Superior temporal gyrus (tissue), 1 donor: ENCODE results near the gene FAM53A.

Source experiments
- DNase-seq: peaks from one replicate; pipeline ENCODE4 v3.0.0-alpha.2; 2016; ENCODE audit errors: extremely low spot score

Gene FAM53A

DNA sequence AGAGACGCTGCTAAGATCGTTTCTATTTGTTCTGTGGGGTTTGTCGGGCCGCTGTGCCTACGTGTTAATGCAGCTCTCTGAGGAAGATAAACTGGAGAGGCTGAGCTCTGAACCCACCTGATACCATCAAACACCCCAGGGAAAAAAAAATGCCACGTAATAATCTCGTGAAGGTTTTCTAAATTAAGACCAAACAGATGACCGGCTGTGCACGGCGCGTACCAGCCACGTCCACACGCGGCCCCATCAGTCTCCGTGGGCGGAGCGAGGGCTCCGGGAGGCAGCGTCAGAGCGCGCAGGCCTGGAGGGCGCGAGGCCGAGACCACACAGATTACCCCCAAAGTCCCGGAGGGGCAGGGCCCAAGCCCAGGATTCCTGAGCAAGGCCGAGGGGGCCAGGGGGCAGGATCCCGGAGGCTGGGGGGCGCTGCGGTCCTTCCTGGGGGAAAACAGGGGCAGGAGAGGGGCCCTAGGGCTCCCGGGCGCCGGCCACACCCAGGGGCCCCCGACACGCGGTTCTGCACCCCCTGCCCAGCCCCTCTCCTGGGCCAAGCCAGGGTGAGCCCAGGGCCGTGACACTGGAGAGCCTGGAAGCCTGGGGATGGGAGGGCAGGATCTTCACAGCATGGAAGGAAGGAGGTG is 91.9 kb downstream of the FAM53A start:
- no peak for DNase-seq

DNA sequence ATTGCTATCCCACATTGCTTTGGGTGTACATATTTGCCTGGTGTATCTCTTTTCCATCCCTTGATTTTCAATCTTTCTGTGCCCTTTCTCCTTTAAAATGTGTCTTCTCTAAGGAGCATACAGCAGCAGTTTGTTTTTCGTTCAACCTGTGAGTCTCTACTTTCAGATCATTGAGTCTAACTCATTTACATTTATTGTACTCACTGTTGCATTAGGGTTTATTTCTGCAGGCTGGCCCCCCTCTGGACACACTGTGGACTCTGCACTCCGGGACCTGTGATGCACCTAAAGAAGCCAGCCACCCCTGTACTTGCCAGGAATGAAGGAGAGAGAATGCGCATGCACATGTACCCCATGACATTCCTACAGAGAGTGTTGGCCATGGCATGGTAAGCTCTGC is 93.0 kb downstream of the FAM53A start:
- no peak for DNase-seq

DNA sequence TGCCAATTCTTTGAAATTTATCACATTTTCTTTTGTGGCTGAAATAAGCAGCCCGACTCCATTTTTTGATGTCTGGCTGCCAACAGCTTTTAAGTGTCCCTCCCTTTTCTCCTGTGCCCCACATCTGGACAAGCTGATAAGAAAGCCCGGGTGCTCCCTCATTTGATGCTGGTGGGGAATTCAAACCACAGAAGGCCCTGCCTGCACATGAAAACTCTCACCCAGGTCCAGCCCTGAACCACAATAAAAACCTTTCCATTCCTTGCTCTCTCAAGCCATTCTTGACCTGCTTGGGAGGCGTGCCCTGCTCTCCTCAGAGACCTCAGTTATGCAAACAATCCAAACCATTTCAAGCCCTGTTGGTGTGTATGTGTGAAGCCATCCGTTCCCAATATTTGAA is 93.9 kb downstream of the FAM53A start:
- DNase-seq, result no peak
